Measurements from ENCODE around the gene GATAD2A.

The GATAD2A gene

DNA sequence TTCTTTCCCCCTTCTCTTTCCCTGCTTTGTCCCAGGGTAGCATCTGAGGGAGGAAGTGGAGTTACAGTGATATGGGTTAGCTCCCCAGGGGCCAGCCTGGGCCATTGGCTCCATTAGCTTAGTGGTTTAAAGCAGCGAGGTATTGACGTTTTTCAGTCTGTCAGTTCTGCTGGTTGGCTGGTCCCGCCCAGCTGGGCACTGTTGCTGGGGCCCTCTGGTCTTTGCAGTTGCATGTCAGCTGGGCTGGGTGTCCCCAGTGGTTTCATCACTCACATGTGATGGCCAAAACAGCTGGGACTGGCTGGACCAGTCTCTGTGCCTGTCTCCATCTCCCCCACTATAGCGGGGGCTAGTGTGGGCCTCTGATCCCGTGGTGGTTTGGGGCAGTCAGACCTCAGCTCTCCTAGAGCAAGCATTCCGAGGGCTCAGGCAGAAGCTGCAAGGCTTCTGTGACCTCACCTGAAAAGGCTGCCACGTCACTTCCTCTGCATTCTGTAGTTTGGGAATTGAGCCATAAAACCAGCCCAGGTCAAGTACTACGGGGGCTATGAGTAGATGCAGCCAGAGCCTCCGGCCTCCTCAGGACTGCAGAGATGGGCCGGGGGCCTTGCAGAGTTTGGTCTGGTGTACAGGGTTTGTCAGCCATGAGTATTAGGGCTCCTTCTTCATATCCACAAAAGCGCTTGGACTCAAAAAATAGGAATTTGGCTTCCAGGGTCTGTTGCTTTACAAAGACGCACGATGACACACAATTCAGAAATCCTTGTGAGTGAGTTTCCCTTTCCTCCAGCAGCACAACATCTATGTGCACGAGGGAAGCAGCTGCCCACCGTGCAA, 79.9 kb downstream of the GATAD2A start:
- in situ Hi-C loops (cut with HindIII; ENCODE audit: low pct_ligation_motif_present, low sequenced_read_pairs), result no loop called here
- peak overlapping the region; percentile 25 for H3K27ac ChIP-seq
- peak; percentile 11 for DNase-seq

DNA sequence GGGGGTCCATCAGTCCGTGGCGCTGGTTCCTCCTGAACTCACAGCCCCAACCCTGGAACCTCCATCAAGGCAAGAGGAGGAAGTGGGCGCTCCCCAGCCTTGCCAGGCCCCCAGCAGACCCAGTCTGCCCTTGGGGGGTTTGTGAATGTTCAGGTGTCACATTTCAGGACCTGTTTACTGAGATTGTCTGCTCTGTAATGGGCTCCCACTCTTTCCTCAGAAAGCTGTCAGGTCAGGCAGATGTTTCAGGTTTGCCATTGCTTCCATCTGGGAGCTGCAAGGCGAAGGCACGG, 80.5 kb downstream of the GATAD2A start:
- no peak for DNase-seq
- in situ Hi-C loops (cut with HindIII; ENCODE audit: low pct_ligation_motif_present, low sequenced_read_pairs), result no loop called here
- Histone ChIP-seq H3K27me3 (replicated peaks) (no peaks in the 10 kb centered on the region), H3K36me3 (replicated peaks) (peaks cover 12% of the 10 kb centered on the region), H3K4me3 (ENCODE audit: low read depth, low read length) (no peak overlapping the region), H3K27ac (no peak overlapping the region)
- TF ChIP-seq, protein P1, sequence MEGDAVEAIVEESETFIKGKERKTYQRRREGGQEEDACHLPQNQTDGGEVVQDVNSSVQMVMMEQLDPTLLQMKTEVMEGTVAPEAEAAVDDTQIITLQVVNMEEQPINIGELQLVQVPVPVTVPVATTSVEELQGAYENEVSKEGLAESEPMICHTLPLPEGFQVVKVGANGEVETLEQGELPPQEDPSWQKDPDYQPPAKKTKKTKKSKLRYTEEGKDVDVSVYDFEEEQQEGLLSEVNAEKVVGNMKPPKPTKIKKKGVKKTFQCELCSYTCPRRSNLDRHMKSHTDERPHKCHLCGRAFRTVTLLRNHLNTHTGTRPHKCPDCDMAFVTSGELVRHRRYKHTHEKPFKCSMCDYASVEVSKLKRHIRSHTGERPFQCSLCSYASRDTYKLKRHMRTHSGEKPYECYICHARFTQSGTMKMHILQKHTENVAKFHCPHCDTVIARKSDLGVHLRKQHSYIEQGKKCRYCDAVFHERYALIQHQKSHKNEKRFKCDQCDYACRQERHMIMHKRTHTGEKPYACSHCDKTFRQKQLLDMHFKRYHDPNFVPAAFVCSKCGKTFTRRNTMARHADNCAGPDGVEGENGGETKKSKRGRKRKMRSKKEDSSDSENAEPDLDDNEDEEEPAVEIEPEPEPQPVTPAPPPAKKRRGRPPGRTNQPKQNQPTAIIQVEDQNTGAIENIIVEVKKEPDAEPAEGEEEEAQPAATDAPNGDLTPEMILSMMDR (IDR thresholded peaks at IDR 0.05; ENCODE audit: low read depth, low read length, missing control alignments), result no peak

More for the DNA sequence above, 79.9 kb downstream of the GATAD2A start:
- Histone ChIP-seq H3K4me3 (ENCODE audit: low read depth, low read length) (no peak overlapping the region), H3K27me3 (replicated peaks) (no peaks in the 10 kb centered on the region), H3K36me3 (replicated peaks) (peaks cover 13% of the 10 kb centered on the region)
- TF ChIP-seq, protein P1 (IDR thresholded peaks at IDR 0.05; ENCODE audit: low read depth, low read length, missing control alignments), result no peak

DNA sequence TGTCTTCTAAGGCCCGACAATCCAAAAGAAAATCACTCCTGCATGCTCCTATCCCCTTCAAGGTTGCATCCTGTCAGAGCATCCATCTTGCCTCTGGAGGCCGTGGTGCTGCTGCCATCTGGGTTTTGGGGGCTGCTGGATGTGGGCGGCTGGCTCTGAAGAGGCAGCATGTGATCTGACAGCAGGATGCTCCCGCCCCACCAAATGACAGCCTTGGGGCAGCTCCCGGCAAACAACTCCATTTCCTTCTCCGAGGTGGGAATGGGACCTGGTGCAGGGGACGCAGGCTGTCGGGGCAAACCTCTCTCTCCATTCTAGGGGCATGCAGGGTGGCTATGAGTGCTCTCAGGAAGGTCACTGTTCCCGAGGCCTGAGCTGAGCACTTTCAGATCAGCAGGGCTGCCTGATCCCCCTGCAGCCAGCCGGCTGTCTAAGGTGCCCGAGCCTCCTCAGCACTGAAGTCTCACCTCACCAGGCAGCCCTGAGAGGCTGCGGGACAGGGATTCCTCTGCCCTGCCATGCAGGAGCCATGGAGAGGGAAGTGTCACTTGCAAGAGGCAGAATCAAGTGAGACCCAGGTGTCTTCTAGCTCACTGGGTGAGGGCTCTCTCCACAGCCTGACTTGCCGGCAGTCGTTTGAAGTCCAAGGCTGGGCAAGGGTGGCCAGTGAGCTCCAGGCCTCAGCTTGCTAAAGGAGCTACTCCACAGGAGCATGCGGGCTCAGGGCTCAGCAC, 81.0 kb downstream of the GATAD2A start:
- H3K36me3 ChIP-seq (replicated peaks), result peaks cover 8% of the 10 kb centered on the region
- in situ Hi-C loops (cut with HindIII; ENCODE audit: low pct_ligation_motif_present, low sequenced_read_pairs), result no loop called here
- H3K4me3 ChIP-seq (ENCODE audit: low read depth, low read length), result no peak overlapping the region
- TF ChIP-seq, protein P1 (IDR thresholded peaks at IDR 0.05; ENCODE audit: low read depth, low read length, missing control alignments), result no peak
- H3K27ac ChIP-seq, result no peak overlapping the region
- H3K27me3 ChIP-seq (replicated peaks), result no peaks in the 10 kb centered on the region
- DNase-seq, result no peak

DNA sequence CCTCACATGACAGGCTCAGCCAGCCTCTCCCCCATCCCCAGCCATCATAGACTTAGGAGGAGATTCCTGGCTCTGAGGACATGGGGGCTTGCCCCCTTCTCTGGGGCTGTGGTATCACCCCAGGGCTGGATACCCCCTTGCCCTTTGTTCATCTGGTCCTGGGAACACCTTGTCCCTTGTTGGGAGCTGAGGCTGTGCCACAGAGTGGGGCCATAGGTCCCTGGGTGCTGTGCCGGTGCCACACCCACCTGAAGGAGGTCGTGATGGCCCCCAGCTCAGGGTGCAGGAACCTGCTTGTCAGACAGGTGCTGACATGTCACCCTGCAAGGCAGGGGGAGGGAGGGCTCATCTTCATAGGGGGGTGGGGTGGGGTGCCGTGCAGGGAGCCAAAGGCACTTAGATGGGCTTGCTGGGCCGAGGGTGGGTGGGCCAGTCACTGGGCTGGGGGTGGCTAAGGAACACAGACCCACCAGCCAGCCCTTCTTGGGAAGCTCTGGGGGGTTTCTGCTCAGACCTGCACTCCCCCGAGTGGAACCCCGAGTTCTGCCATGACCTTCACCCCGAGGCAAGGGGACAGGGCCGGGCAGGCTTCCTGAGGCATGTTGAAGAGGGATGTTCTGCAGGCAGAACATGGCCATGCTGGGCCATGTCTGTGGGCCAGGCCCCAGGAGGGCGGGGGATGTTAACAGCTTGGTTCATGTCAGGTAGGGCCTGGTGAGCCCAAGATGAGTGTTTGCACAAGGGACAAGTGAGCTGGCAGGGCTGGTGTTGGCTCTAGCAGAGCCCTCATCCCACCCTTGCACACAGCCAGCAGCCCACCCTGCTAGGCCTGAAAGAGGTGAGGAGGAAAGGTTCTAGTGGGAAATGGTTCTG, 81.8 kb downstream of the GATAD2A start:
- Histone ChIP-seq H3K36me3 (replicated peaks) (peaks cover 8% of the 10 kb centered on the region), H3K27me3 (replicated peaks) (no peaks in the 10 kb centered on the region), H3K4me3 (ENCODE audit: low read depth, low read length) (no peak overlapping the region), H3K27ac (no peak overlapping the region)
- DNase-seq, result no peak
- TF ChIP-seq, protein P1 (IDR thresholded peaks at IDR 0.05; ENCODE audit: low read depth, low read length, missing control alignments), result no peak
- in situ Hi-C loops (cut with HindIII; ENCODE audit: low pct_ligation_motif_present, low sequenced_read_pairs), result no loop called here

DNA sequence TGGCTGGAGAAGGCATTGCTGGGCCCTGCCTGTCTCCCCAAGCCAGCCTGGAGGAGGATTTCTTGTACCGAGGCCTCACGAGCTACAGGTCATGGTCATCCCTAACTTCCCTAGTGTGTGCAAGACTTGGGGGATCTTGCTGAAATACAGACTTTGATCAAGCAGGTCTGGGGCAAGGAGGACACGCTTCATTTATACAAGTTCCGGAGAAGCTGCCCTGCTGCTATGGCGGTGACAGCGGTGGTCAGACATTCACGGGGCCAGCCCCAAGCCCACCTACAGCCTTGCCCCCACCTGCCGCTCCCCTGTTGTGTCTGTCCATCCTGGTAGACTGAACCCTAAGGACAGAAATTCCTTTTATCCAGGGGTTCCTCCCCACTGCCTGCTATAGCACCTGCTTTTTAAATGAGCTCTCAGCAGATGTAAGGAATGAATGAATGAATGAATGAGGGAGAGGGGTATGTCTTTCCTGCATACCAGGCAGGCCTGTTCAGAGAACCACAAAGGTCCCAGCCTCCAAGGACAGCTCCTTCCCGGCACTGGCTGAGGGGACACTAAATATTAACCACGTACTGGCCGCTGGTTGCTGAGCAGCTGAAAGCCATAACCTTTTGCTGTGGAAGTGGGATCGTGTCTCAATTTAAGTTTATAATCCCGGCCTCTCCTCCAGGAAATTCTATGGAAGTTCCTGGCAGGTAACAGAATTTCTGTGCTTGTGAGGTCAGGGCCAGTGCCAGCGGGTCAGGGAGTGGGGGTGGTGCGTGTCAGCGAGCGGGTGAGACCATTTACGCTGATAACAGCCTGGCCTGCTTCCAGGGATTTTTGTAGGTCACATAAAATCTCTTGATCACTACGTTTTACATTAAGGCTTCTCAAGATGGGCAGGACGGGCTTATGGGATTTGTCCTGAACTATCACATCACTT, 82.7 kb downstream of the GATAD2A start:
- TF ChIP-seq, protein P1 (IDR thresholded peaks at IDR 0.05; ENCODE audit: low read depth, low read length, missing control alignments), result no peak
- Histone ChIP-seq H3K36me3 (replicated peaks) (peaks cover 8% of the 10 kb centered on the region), H3K4me3 (ENCODE audit: low read depth, low read length) (no peak overlapping the region), H3K27me3 (replicated peaks) (no peaks in the 10 kb centered on the region), H3K27ac (peak overlapping the region; percentile 86)
- peak; percentile 19 for DNase-seq
- in situ Hi-C loops (cut with HindIII; ENCODE audit: low pct_ligation_motif_present, low sequenced_read_pairs), result no loop called here

Data from brain microvascular endothelial cell (primary cell).